Endothelial cell of hepatic sinusoid (primary cell): Measurements from ENCODE around the gene WDFY4.

Experiments used
- in situ Hi-C: cut with HindIII; loops from 2 replicates; pipeline ENCODE4 v1.10.0; 2017; ENCODE audit warnings: low sequenced_read_pairs

Gene WDFY4

GRCh38 chr10:48842231-48842630, 157.6 kb downstream of the WDFY4 start:
- in situ Hi-C loops: no loop called here

DNA sequence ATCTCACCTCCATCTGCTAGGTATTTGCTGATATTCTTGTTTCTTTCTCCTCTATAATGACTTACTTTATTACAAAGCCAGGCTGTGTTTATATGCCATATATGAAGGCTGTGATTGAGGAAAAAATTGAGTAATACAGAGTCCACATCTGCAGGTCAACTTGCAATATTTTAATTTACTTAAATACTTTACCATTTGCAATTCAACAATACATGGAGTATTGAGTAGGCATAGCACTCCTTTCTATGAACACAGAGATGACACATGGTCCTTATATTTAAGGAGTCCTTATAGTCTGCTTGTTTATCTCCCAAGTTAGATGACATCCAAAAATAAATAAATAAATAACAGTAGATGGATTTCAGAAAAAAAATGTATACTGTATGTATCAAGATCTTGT, 158.5 kb downstream of the WDFY4 start:
- in situ Hi-C loops: no loop called here

- in situ Hi-C loops: no loop called here
These were observed 159.9 kb downstream of the WDFY4 start for GRCh38 chr10:48844616-48845015.

DNA sequence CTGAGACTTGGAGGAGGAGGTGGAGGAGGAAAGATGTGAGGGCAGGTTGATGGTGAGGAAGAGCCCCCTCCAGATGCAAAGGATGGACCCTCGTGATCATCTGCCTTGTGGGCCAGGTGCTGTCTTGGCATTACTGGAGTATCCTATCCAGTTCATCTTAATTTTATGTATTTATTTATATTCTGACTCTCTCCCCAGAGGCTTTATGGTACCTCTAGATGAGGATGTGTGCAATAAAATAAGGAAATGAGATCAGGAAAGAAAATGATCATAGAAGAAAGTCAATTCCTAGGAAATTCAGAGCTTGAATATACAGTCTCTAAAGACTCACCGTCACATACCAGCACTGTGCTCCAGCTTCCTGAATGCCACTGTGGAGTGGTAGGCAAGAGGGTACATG, 160.8 kb downstream of the WDFY4 start:
- in situ Hi-C loops: no loop called here

- in situ Hi-C loops: no loop called here
These were observed 163.0 kb downstream of the WDFY4 start for GRCh38 chr10:48847691-48848090.

GRCh38 chr10:48856855-48857254, 172.2 kb downstream of the WDFY4 start:
- in situ Hi-C loops: no loop called here

- in situ Hi-C loops: no loop called here
These were observed 187.6 kb downstream of the WDFY4 start for GRCh38 chr10:48872234-48872633.

GRCh38 chr10:48878091-48878490, 193.4 kb downstream of the WDFY4 start:
- in situ Hi-C loops: no loop called here

- in situ Hi-C loops: no loop called here
These were observed 194.8 kb downstream of the WDFY4 start for GRCh38 chr10:48879451-48879850.

GRCh38 chr10:48880016-48880705, 195.5 kb downstream of the WDFY4 start:
- in situ Hi-C loops: no loop called here

GRCh38 chr10:48881937-48882336, 197.3 kb downstream of the WDFY4 start:
- in situ Hi-C loops: no loop called here

DNA sequence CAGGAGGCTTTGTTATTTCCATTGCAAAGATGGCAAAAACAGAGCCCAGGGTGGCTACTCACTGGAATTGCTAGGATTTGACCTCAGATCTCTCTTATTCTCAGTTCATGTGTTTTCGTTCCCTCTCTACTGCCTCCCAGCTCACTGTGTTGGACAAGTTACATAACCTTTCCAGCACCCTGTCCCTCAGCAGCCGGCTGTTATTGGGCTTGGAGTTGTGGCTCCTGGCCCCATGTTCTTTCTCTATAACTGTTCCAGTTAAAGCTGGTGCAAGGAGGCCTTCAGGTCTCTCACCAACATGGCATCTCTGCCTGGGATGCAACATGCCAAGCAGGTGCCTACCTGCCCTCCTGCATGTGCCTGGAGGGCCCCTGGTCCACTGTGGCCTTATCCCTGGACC, 198.2 kb downstream of the WDFY4 start:
- in situ Hi-C loops: no loop called here

DNA sequence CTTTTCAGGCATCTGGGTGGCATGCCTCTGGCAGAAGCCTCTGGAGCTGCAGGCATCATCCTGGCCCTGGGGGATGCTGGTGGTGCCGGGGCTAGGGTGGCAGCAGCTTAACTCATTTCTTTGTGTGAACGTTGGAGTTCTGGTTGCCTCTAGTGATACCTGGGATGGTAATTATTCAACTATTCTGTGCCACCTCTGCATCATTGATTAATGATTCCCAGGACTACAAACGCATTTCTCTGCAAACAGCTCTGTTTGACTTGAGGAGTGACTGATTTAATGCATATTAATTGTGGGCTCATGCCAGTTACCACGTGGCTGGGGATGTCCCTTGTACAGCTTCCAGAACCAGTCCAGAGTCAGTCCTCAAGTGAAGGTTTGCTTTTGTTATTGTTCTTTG, 199.0 kb downstream of the WDFY4 start:
- in situ Hi-C loops: no loop called here

DNA sequence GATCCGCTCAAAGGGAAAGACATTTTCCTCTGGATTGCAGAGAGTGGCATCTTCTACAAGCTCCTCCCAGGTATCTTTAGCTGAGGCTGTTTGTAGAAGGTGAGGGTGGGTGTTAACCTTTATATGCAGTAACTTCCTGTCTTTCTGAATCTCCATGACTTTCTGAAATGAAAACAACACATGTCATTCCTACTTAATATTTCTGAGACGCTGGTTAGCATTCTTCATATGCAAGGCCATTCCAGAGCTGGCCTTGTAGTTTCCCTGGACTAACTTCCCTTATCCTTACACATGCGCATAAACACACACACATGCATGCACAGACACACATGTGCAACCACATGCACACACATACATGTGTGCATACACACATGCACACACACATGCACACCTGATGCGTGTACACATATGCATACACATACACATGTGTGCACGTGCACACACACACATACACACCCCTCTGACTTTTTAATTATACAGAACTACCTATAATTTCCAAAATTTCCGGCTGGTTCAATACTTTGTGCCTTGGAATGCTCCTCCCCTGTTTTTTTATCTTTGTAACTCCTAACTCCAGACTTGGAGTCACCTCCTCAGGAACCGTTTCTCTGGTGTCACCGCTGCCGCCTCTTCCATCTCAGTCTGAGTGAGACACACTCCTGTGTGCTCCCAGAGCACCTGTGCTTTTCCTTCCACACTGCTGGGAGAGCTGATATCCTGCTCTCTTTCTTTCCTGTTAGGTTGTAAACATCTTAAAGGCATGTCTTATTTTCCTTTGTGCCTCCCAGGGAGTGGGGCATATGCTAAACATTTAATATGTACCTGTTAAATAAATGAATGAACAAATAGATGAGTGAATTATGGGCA, 199.7 kb downstream of the WDFY4 start:
- in situ Hi-C loops: no loop called here

GRCh38 chr10:48885376-48885775, 200.7 kb downstream of the WDFY4 start:
- in situ Hi-C loops: no loop called here

DNA sequence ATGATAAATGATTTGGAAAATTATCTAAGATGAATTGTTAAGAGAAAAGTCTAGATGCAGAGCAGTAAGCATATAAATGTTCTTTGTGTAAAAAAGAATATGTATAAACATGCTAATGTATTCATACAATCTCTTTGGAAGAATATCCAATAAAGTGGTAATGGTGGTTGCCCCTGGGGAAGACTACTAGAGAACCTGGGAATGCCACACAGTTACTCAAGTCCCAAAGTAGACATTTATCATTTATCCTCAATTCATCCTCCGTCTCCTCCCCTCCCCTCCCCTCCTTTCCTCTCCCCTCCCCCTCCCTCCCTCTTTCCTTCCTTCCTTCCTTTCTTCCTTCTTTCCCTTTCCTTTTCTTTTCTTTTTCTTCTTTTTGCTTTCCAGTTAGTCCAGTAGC, 203.3 kb downstream of the WDFY4 start:
- in situ Hi-C loops: no loop called here

GRCh38 chr10:48890888-48891850, 206.5 kb downstream of the WDFY4 start:
- in situ Hi-C loops: loop anchor here (5.0 kb wide), 1 partner anchor 46 kb away; the partner anchor contains the start of gene LRRC18

GRCh38 chr10:48894911-48895802, 210.5 kb downstream of the WDFY4 start:
- in situ Hi-C loops: loop anchor here (5.0 kb wide), 1 partner anchor 42 kb away; the partner anchor contains the start of gene LRRC18

DNA sequence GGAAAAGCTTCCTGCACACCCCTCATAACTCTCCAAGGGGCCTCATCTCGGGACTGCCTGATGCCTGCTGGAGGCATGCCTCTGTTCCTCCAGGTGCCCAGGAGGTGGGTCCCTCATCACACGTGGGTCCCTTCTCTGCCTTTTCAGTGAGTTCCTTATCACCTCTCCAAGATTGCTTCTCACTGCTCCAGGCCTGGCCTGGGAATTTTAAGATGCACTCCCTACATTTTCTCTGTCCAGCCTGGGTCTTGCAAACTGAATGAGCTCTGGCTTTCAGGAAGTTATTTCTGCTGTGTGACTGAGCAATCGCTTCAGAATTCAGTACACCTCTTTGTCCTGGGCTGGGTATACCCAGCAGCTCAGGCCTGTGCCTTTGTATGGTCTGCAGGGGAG, 211.1 kb downstream of the WDFY4 start:
- in situ Hi-C loops: no loop called here
